Hematopoietic multipotent progenitor cell (in vitro differentiated cells): ENCODE data around the gene CLN6. TPM values are rescaled to one million over a fixed set of nuclear protein-coding genes. Genes with fewer than 3 reads are reported as not detected.
A peak's percentile ranks its signal among the peaks of the same experiment; 100 is the strongest.
"Not testable (repeated sequence)": the region's sequence is repeated elsewhere in the genome, so short reads cannot be mapped to it uniquely, and the experiment has no call there.

Source experiments
- DNase-seq, 3 donors: peaks; one replicate each; pipeline ENCODE4 v3.0.0-alpha.2; 2011 to 2015; ENCODE audit warnings: low read depth in 2 of 3, low spot score in 2 of 3
- total RNA-seq: library from RNA; depleted of rRNA; stranded (reverse); fragments of >200 nt; gene quantifications from one replicate; pipeline ENCODE4 v1.2.3, GENCODE V29; 2012

Gene CLN6
- total RNA-seq, 1 donor, result 26.4 TPM

GRCh38 chr15:68256675-68257450, 27.3 kb upstream of the CLN6 start:
- peak in 2 of 3 donors; percentile 76 to 78 for DNase-seq

- peak in 2 of 3 donors; percentile 67 to 87 for DNase-seq
Measured at GRCh38 chr15:68252925-68253534, 23.5 kb upstream of the CLN6 start.

GRCh38 chr15:68249058-68249713, 19.7 kb upstream of the CLN6 start:
- no peak for DNase-seq

- no peak for DNase-seq
Measured at GRCh38 chr15:68244235-68244634, 14.7 kb upstream of the CLN6 start.

GRCh38 chr15:68241088-68241935, 11.8 kb upstream of the CLN6 start:
- no peak for DNase-seq

GRCh38 chr15:68239025-68239424, 9.5 kb upstream of the CLN6 start:
- DNase-seq, result no peak

- DNase-seq, result no peak
Measured at GRCh38 chr15:68235022-68235421, 5.5 kb upstream of the CLN6 start.

GRCh38 chr15:68234520-68234919, 5.0 kb upstream of the CLN6 start:
- not testable (repeated sequence) for DNase-seq

- DNase-seq, result no peak
Measured at GRCh38 chr15:68234060-68234459, 4.5 kb upstream of the CLN6 start.

- DNase-seq, result peak in 1 of 3 donors; percentile 75
Measured at GRCh38 chr15:68232937-68233336, 3.4 kb upstream of the CLN6 start.

GRCh38 chr15:68232449-68232848, 2.9 kb upstream of the CLN6 start:
- DNase-seq, result no peak

GRCh38 chr15:68231102-68231818, 1.7 kb upstream of the CLN6 start:
- DNase-seq, result no peak

- peak in 1 of 3 donors; percentile 29 for DNase-seq
Measured at GRCh38 chr15:68230157-68231100, 901 bp upstream of the CLN6 start.

GRCh38 chr15:68228971-68229385, 550 bp downstream of the CLN6 start:
- no peak for DNase-seq

GRCh38 chr15:68228143-68228970, 1.2 kb downstream of the CLN6 start:
- no peak for DNase-seq

GRCh38 chr15:68227643-68228142, 1.8 kb downstream of the CLN6 start:
- DNase-seq, result no peak

GRCh38 chr15:68225442-68225841, 4.1 kb downstream of the CLN6 start:
- DNase-seq, result not testable (repeated sequence)
